Left ventricle myocardium inferior (tissue), 1 donor: ENCODE measurements around the gene PHKB. TPM values are rescaled to one million over a fixed set of nuclear protein-coding genes. Genes with fewer than 3 reads are reported as not detected.
"Not testable (repeated sequence)": the region's sequence is repeated elsewhere in the genome, so short reads cannot be mapped to it uniquely, and the experiment has no call there.

Experiments
- DNase-seq: peaks from one replicate; pipeline ENCODE4 v3.0.0-alpha.2; 2020
- H3K27ac ChIP-seq: fragments of 200-600 bp; replicated peaks from 2 replicates; pipeline ENCODE4 v1.8.0; 2021
- H3K27me3 ChIP-seq: fragments of 200-600 bp; 2 replicates; pipeline ENCODE4 v1.8.0; 2021; ENCODE audit warnings: low read depth
- H3K36me3 ChIP-seq: fragments of 200-600 bp; 2 replicates; pipeline ENCODE4 v1.8.0; 2021
- H3K4me1 ChIP-seq: fragments of 200-600 bp; 2 replicates; pipeline ENCODE4 v1.8.0; 2021
- H3K4me3 ChIP-seq: fragments of 200-600 bp; 2 replicates; pipeline ENCODE4 v1.8.0; 2021; ENCODE audit warnings: mild to moderate bottlenecking, moderate library complexity
- H3K9me3 ChIP-seq: fragments of 200-600 bp; replicated peaks from 2 replicates; pipeline ENCODE4 v1.8.0; 2021
- CTCF ChIP-seq: fragments of 200-600 bp; IDR thresholded peaks from 2 replicates; pipeline ENCODE4 v1.8.0; 2021; ENCODE audit warnings: antibody characterized with exemption, mild to moderate bottlenecking, borderline replicate concordance
- intact Hi-C: fragments of 100-400 bp; cut with micrococcal nuclease; formaldehyde crosslinking; loops from one replicate; pipeline ENCODE4 v1.11.0; 2022
- total RNA-seq: library from RNA; stranded (reverse); fragmentation: NEBNext Ultra II Directional; extraction: Animal tissue kit (Norgen Biotek cat#: 25700); gene quantifications from one replicate; pipeline ENCODE4 v1.2.1, GENCODE V29; 2021
- donor health status: DM: no; HTN: yes; CAD: no; lungs with severe emphysema.

The PHKB gene
- total RNA-seq, 1 donor from 2014 or later: 63.2 TPM

DNA sequence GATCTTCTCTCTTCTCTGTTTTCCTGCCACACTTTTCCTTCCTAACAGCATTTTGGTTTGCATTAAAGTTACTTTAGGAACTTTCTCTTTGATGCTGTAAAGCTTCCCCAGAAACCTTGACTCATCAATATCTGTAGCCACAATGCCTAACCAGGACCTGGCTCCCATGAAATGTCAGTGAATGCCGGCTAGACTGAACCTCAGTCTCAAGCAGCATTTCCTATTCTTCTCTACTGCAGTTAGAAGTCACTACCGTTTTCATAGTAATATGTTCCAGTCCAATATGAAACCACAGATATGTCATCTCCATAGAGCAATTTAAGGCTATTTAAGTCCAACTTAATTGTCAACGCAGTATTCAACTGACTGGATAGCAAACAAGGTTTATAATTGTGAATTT lies 29.2 kb upstream of the PHKB start:
- intact Hi-C loops: no loop called here
- no peaks in the 10 kb centered on the region for H3K9me3 ChIP-seq
- no peak for DNase-seq
- no peaks in the 10 kb centered on the region for H3K4me1 ChIP-seq
- no peak for TF ChIP-seq CTCF
- H3K27ac ChIP-seq: no peak overlapping the region
- peaks cover 22% of the 10 kb centered on the region for H3K36me3 ChIP-seq
- no peaks in the 10 kb centered on the region for H3K27me3 ChIP-seq
- no peak overlapping the region for H3K4me3 ChIP-seq

DNA sequence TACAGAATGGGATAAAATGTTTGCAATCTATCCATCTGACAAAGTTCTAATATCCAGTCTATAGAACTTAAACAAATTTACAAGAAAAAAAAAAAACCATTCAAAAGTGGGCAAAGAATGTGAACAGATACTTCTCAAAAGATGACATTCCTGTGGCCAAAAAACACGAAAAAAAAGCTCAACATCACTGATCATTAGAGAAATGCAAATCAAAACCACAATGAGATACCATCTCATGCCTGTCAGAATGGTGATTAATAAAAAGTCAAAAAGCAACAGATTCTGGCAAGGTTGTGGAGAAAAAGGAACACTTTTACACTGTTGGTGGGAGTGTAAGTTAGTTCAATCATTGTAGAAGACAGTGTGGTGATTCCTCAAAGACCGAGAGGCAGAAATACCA lies 26.9 kb upstream of the PHKB start:
- H3K27me3 ChIP-seq, intact Hi-C loops, DNase-seq, H3K27ac ChIP-seq, H3K9me3 ChIP-seq, H3K4me3 ChIP-seq, H3K4me1 ChIP-seq: not testable (repeated sequence)
- peaks cover 15% of the 10 kb centered on the region for H3K36me3 ChIP-seq

DNA sequence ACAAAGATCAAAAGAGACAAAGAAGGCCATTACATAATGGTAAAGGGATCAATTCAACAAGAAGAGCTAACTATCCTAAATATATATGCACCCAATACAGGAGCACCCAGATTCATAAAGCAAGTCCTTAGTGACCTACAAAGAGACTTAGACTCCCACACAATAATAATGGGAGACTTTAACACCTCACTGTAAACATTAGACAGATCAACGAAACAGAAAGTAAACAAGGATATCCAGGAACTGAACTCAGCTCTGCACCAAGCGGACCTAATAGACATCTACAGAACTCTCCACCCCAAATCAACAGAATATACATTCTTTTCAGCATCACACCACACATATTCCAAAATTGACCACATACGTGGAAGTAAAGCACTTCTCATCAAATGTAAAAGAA lies 21.1 kb upstream of the PHKB start:
- DNase-seq, H3K27ac ChIP-seq, H3K4me1 ChIP-seq, H3K4me3 ChIP-seq, H3K27me3 ChIP-seq, intact Hi-C loops, H3K9me3 ChIP-seq: not testable (repeated sequence)
- H3K36me3 ChIP-seq: peaks cover 26% of the 10 kb centered on the region

DNA sequence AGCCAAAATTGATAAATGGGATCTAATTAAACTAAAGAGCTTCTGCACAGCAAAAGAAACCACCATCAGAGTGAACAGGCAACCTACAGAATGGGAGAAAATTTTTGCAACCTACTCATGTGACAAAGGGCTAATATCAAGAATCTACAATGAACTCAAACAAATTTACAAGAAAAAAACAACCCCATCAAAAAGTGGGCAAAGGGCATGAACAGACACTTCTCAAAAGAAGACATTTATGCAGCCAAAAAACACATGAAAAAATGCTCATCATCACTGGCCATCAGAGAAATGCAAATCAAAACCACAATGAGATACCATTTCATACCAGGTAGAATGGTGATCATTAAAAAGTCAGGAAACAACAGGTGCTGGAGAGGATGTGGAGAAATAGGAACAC lies 18.2 kb upstream of the PHKB start:
- H3K36me3 ChIP-seq: peaks cover 29% of the 10 kb centered on the region
- H3K9me3 ChIP-seq, H3K4me3 ChIP-seq, H3K27me3 ChIP-seq, H3K27ac ChIP-seq, intact Hi-C loops, H3K4me1 ChIP-seq, DNase-seq: not testable (repeated sequence)

- peaks cover 34% of the 10 kb centered on the region for H3K36me3 ChIP-seq
Measured at GRCh38 chr16:47446431-47446830, 14.7 kb upstream of the PHKB start.

DNA sequence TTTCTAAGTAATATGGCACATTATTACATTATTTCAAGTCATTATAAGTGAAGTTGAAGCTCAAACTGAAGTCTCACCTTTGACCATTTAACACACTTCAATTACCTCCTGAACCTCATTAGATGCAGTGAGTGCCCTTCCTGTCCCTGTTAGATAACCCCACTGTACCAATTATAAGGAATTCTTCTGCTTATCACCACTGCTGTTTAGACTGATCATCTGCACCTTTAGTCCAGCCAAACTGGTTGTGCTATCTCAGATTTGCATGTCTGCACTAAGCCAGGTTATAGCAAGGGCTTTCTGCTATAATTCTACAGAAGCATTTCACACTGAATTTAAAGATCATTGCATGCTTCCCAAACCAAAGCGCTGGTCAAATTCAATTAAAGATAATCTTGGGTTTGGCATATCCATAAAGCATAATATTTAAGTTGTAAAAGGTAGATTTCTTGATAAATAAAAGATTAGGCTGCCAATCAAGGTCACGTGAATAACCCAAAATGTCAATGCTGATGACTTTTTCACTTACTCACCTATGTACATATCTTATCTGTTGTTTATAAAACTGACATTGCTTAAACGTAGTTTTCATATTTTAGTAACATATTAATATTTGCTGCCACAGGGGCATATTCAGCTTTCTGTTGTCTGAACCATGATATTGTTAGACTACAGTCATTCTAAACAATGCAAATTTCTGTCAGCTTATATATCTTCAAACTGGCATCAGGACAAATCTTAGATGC lies 12.1 kb upstream of the PHKB start:
- no peak for DNase-seq
- Histone ChIP-seq H3K27ac (no peak overlapping the region), H3K4me1 (peaks cover 20% of the 10 kb centered on the region), H3K9me3 (no peaks in the 10 kb centered on the region), H3K4me3 (no peak overlapping the region), H3K27me3 (no peaks in the 10 kb centered on the region), H3K36me3 (peaks cover 54% of the 10 kb centered on the region)
- no peak for TF ChIP-seq CTCF
- intact Hi-C loops: no loop called here

More at GRCh38 chr16:47446431-47446830, 14.7 kb upstream of the PHKB start:
- peaks cover 9% of the 10 kb centered on the region for H3K9me3 ChIP-seq
- peaks cover 20% of the 10 kb centered on the region for H3K4me1 ChIP-seq
- H3K27ac ChIP-seq: no peak overlapping the region
- H3K27me3 ChIP-seq: no peaks in the 10 kb centered on the region
- no peak for TF ChIP-seq CTCF
- no peak for DNase-seq
- intact Hi-C loops: no loop called here
- H3K4me3 ChIP-seq: no peak overlapping the region

DNA sequence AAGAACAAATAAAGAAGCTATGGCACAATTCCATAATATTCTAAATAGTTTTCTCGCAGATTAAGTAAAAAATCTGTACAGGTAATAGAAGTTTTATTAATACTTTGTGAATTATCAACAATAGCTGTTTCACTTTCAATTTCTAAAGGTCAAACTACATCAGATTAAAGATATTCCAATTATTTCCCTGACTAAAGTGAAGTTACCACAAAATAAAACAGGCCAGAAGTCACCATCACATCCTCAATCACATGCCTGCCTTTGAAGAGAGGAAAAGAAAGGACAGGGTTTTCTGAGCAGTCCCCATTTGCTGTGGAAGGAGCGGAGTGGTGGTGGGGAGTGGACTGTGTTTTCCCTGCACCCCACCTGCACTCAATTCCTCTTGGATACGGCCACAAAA lies 11.3 kb upstream of the PHKB start:
- Histone ChIP-seq H3K36me3 (peaks cover 60% of the 10 kb centered on the region), H3K27me3 (no peaks in the 10 kb centered on the region), H3K9me3 (no peaks in the 10 kb centered on the region), H3K27ac (peak overlapping the region; percentile 18), H3K4me1 (peaks cover 20% of the 10 kb centered on the region), H3K4me3 (no peak overlapping the region)
- no peak for DNase-seq
- intact Hi-C loops: no loop called here
- TF ChIP-seq CTCF: no peak
